Measurements from ENCODE around the gene BTBD6.
"Not testable (repeated sequence)": the region's sequence is repeated elsewhere in the genome, so short reads cannot be mapped to it uniquely, and the experiment has no call there.

The BTBD6 gene

GRCh38 chr14:105273062-105273461 lies 24.7 kb downstream of the BTBD6 start:
- no peak for DNase-seq

DNA sequence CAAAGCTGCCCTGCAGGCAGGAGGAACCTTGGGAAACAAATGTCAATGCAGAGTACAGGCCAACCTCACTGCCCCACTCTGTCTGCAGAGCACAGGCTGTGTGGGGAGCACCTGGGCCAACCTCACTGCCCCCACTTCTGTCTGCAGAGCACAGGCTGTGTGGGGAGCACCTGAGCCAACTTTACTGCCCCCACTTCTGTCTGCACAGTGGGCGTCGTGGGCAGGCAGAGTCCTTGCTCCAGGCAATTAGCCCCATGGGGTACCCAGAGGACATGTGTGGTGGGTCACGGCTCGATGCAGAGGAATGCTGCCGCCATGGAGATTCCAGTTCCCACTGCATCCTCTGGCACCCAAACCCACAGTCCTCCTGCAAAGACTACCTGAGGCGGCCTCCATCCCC lies 26.3 kb downstream of the BTBD6 start:
- no peak for DNase-seq

DNA sequence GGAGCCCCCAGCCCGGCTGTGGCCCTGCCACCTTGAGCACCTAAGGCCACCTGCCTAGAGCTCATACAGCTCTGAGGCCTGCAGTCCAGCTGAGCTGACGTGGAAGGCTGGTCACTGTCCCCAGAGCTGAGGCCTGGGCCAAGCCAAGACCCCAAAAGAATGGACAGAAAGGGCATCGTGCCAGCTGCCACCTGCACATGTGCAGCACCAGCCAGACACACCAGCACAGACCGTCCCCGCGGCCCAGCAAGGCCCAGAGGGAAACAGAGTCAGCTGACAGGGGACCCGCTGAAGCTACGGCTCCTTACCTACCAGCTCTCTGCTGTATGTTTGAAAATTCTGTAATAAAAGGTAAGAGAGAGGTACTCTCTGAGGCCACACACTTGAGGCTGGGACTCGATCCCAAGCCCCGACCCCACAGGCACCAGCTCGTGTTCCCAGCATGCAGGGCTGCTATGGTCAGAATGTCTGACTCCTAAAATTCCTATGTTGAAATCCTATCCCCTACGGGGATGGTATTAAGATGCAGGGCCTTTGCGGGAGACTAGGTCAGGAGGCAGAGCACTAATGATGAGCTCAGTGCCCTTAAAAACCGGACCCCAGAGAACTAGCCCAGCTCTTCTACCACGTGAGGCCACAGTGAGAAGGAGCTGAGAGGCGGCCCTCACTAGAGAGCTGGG lies 27.1 kb downstream of the BTBD6 start:
- DNase-seq, result no peak

- not testable (repeated sequence) for DNase-seq
These were observed 29.1 kb downstream of the BTBD6 start for GRCh38 chr14:105277448-105277847.

DNA sequence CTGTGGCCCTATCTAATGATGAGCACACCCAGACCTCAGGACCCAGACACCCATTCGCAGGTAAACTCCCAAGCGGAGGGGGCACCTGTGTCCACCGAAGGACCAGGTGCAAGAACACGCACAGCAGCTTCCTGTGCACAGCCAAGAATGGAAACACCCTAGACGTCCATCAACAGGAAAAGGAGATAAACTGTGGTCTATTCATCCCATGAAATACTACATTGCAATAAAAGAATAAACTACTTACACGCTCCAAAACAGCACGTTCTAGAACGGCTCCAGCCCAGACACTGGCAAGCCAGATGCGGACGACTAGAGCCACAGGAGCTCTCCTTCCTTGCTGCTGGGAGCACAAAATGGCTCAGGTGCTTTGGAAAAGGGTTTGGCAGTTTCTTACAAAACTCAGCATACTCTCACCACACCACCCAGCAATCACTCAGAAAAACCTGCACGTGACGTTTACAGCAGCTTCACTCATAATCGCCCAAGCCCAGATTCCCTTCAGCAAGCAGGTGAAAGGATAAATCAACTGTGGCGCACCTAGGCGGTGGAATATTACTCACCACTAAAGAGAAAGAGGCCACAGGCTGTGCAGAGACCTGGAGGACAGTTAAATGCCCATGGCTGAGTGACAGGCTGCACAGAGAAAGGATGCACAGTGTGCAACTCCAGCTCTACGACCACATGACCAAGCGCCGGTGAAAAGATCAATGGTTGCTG lies 31.5 kb downstream of the BTBD6 start:
- no peak for DNase-seq

GRCh38 chr14:105280525-105280924 lies 32.2 kb downstream of the BTBD6 start:
- no peak for DNase-seq

- DNase-seq, result peak in 1 of 5 experiments; percentile 49
These were observed 33.2 kb downstream of the BTBD6 start for GRCh38 chr14:105281371-105282097.

DNA sequence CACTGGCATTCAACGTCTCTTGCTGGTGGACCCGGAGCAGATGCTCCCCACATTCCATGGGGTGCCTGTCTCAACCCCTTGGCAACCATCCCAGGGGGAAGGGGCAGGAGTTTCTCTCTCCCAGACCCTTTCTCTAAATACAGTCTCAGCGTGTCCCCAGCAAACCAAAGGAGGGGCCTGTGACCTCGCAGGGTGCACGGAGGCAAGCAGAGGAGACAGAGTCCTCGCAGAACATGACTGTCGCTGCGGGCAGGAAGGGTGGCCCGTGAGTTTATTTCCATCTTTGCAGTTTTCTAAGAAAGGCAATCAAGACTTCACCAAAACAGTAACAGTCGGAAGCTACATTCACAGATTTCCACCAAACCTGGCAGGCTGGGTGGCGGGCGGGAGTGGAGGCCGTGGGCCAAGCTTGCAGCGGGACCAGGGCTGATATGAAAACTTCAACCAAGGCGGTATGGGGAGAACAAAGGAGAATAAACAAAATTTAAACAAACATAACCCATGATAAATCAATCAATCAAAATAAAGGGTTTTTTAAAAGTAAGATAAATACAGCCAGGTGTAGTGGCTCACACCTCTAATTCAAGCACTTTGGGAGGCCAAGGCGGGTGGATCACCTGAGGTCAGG lies 33.9 kb downstream of the BTBD6 start:
- DNase-seq, result no peak

DNA sequence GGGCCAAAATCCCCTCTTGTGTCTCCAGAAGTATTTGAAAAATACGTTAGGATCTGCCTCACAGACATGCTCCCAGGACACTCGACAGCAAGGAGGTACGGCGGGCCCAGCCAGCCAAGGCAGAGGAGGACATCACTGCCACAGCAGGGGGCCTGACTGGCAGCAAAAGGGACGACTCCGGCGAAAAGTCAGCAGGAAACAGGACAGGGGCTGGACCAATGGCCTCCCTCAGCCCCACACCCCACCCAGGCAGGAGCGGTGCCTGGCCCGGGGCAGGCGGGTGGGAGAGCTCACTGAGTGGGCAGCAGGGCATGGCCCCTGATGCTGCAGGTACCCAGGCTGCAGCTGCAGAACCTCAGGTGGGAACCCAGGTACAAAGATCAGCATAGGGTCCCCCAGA lies 34.7 kb downstream of the BTBD6 start:
- DNase-seq, result no peak

DNA sequence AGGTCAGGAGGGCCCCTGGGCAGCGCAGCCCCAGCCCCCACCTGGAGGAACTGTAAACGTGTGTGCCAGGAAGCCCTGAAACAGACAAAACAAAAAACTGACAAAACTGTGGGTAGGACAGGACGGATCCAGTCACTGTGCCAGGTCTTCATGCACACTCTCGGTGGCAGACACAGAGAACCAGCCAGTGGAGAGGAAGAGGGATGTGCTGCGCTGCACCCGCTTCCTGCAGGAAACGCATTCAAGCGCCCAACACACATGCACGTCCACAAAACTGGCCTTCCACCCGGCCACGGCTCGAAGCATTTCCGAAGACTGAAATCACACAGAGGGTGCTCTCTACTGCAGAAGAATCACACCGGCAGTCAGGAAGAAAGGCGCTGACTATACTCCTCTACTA lies 35.6 kb downstream of the BTBD6 start:
- DNase-seq, result no peak

- no peak for DNase-seq
These were observed 36.8 kb downstream of the BTBD6 start for GRCh38 chr14:105285174-105285573.

GRCh38 chr14:105286759-105287144 lies 38.4 kb downstream of the BTBD6 start:
- DNase-seq, result no peak

DNA sequence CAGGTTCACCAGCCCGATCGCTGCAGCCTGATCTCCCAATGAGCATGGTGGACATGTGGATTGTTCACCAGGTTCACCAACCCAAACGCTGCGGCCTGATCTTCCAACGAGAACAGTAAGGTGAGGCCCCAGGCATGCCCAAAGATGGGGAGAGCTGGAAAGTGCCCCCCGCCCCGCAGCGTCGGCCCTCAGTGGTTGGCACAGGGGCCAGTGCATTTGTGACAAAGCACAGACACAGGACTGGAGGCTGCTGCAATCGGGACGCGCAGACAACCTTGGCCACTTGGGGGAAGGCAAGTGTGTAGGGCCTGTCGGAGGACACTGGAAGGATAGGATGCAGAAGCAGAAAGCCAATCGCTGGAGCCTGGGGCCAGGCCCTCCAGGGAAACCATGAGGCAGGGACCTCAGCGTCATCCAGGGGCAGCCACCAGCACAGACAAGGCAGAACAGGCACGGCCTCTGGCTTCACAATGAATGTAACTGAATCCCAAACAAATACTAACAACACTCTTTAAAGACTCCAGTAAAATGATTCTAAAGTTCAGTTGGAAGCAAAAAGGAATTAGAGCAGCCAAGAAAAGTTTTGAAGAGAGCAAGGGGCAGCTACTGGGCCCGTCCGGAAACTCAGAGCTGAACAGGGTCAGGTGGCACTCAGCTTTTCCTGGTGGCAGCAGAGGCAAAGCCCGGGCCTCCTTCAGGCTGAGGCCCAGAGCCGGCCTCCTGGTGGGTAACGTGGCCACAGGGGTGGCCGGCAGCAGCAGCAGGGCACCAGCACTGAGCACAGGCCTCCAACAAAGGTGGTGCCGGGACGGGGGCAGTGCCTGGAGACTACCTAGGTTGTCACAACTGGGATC lies 39.1 kb downstream of the BTBD6 start:
- DNase-seq, result no peak

- not testable (repeated sequence) for DNase-seq
These were observed 40.6 kb downstream of the BTBD6 start for GRCh38 chr14:105288936-105289335.

DNA sequence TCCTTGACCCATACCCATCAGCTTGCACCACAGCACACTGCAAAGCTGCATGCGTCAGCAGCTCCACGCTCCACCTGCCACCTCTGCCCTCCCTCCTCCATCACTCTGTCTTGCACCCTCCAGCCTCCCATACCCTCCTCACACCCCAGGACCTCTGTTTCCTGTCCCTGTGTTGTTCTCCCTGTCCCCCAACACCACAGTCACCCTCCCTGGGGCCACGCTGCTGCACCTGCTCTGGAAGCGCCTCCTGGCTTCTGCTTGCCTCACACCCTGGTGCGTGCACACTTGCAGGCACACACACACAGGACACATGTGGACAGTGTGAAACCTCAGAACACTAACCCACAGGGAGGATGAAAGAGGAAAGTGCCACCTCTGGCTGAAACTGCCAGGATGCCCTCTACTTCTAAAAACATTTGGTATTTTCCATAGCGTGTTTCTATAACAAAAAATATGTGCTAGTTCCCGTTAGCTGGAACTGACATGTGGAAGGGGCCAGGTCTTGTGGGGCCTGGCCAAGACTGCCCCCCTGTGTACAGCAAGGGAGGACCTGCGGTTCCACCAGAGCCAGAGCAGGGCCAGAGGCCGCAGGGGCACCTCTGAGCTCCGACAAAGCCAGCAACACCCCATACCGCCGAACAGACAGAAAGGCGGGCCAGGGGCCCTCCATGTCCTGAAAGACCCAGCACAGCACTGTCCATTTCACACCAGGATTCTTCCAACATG lies 42.5 kb downstream of the BTBD6 start:
- peak in 1 of 5 experiments; percentile 44 for DNase-seq

- DNase-seq, result no peak
These were observed 44.7 kb downstream of the BTBD6 start for GRCh38 chr14:105292826-105293711.

- peak in 2 of 5 experiments; percentile 40 to 61 for DNase-seq
These were observed 45.8 kb downstream of the BTBD6 start for GRCh38 chr14:105294142-105294597.

DNA sequence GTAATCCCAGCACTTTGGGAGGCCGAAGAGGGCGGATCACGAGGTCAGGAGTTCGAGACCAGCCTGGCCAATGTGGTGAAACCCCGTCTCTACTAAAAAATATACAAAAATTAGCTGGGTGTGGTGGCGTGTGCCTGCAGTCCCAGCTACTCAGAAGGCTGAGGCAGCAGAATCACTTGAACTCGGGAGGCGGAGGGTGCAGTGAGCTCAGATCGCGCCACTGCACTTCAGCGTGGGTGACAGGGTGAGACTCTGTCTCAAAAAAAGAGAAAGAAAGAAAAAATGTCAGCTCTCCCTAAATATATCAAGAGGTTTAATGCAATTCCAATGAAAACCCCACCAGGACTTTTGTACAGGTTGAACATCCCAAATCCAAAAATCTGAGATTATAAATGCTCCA lies 49.0 kb downstream of the BTBD6 start:
- DNase-seq, result not testable (repeated sequence)

GRCh38 chr14:105299654-105300541 lies 51.6 kb downstream of the BTBD6 start:
- DNase-seq, result peak in 3 of 5 experiments; percentile 11 to 39 (median 22)

All from T-helper 2 cell (primary cell).